SK-N-SH (cell line): Measurements from ENCODE around the gene P2RY8. TPM values are rescaled to one million over a fixed set of nuclear protein-coding genes. Genes with fewer than 3 reads are reported as not detected.

Experiments used
- CTCF ChIA-PET: fragments of 300-600, 350-600 bp; formaldehyde crosslinking; extraction: SDS; loops from one replicate; lab custom pipeline; 2021; lab: Yijun Ruan, JAX
- POLR2A ChIA-PET: fragments of 350-600 bp; sonication (Branson Sonifier 250); formaldehyde crosslinking; extraction: SDS; loops from one replicate; lab custom pipeline; 2020; ENCODE audit warnings: antibody characterized with exemption, inconsistent platforms; lab: Yijun Ruan, JAX
- DNase-seq: peaks from one replicate; pipeline ENCODE4 v3.0.0; 2012
- H2AFZ ChIP-seq: fragments of 200-600 bp; sonication (generic); 2 replicates; pipeline ENCODE4 v1.8.1; 2016; ENCODE audit warnings: antibody characterized with exemption, mild to moderate bottlenecking, low read depth
- H3F3A ChIP-seq: fragments of 200-600 bp; sonication (generic); replicated peaks from 2 replicates; pipeline ENCODE3; 2016; ENCODE audit warnings: antibody characterized with exemption, mild to moderate bottlenecking; ENCODE audit not compliant: insufficient read depth
- H3K27ac ChIP-seq, 2 experiments: fragments of 200-500 bp in 1 of 2; fragments of 200-600 bp in 1 of 2; sonication (Bioruptor generic) in 1 of 2; sonication (generic), shearing (Covaris generic) in 1 of 2; 2 replicates each; pipeline versions ENCODE4 v1.5.1 to v1.6.1; 2014 to 2016; ENCODE audit warnings: low read depth in 2 of 2, inconsistent platforms in 1 of 2, low read length in 1 of 2, mild to moderate bottlenecking in 1 of 2, mixed read lengths in 1 of 2
- H3K27me3 ChIP-seq: fragments of 200-600 bp; sonication (generic), shearing (Covaris generic); 2 replicates; pipeline ENCODE4 v1.6.1; 2016; ENCODE audit warnings: mixed run types; ENCODE audit not compliant: insufficient read depth
- H3K36me3 ChIP-seq, 2 experiments: fragments of 200-500 bp in 1 of 2; fragments of 200-600 bp in 1 of 2; sonication (Bioruptor generic) in 1 of 2; sonication (generic) in 1 of 2; replicated peaks in 1 of 2; 2 replicates each; pipeline versions ENCODE3 to v1.5.1; 2014 to 2016; ENCODE audit warnings: low read length in 1 of 2, mild to moderate bottlenecking in 1 of 2; ENCODE audit not compliant: insufficient read depth in 2 of 2, control insufficient read depth in 1 of 2
- H3K4me1 ChIP-seq, 2 experiments: fragments of 200-500 bp in 1 of 2; fragments of 200-600 bp in 1 of 2; sonication (Bioruptor generic) in 1 of 2; sonication (generic), shearing (Covaris generic) in 1 of 2; 2 replicates each; pipeline versions ENCODE4 v1.5.1 to v1.6.1; 2014 to 2016; ENCODE audit warnings: low read depth in 1 of 2, low read length in 1 of 2, mixed run types in 1 of 2; ENCODE audit not compliant: insufficient read depth in 2 of 2, control insufficient read depth in 1 of 2
- H3K4me2 ChIP-seq: fragments of 200-600 bp; sonication (generic), shearing (Covaris generic); 2 replicates; pipeline ENCODE4 v1.6.1; 2017; ENCODE audit warnings: mixed run types
- H3K4me3 ChIP-seq, 2 experiments: fragments of 200-500 bp in 1 of 2; fragments of 200-600 bp in 1 of 2; sonication (Bioruptor generic) in 1 of 2; sonication (generic), shearing (Covaris generic) in 1 of 2; 2 replicates each; pipeline versions ENCODE4 v1.5.1 to v1.8.1; 2014 to 2016; ENCODE audit warnings: low read depth in 2 of 2, inconsistent platforms in 1 of 2, low read length in 1 of 2, mild to moderate bottlenecking in 1 of 2, mixed read lengths in 1 of 2, moderate library complexity in 1 of 2
- H3K79me2 ChIP-seq: fragments of 200-600 bp; sonication (generic); 2 replicates; pipeline ENCODE4 v1.8.1; 2017; ENCODE audit warnings: mild to moderate bottlenecking; ENCODE audit not compliant: insufficient read depth
- H3K9ac ChIP-seq: fragments of 200-600 bp; sonication (generic); 2 replicates; pipeline ENCODE4 v1.6.1; 2017; ENCODE audit warnings: mixed run types
- H3K9me2 ChIP-seq: fragments of 200-600 bp; sonication (generic); 2 replicates; pipeline ENCODE4 v1.6.1; 2017; ENCODE audit warnings: mixed run types
- H3K9me3 ChIP-seq: fragments of 200-600 bp; sonication (generic); 2 replicates; pipeline ENCODE4 v1.6.1; 2017; ENCODE audit warnings: mixed run types, mild to moderate bottlenecking, moderate library complexity
- H4K20me1 ChIP-seq: fragments of 200-600 bp; sonication (generic); 2 replicates; pipeline ENCODE4 v1.6.1; 2017; ENCODE audit warnings: mild to moderate bottlenecking, mixed run types; ENCODE audit not compliant: insufficient read depth
- CHD2 ChIP-seq: fragments of 150-350 bp; IDR thresholded peaks from 2 replicates; pipeline ENCODE4 v1.6.1; 2018; ENCODE audit warnings: low read length; ENCODE audit not compliant: partially characterized antibody
- CTCF ChIP-seq: fragments of 200-600 bp; sonication (generic); IDR thresholded peaks from 2 replicates; pipeline ENCODE4 v1.6.1; 2017; ENCODE audit warnings: antibody characterized with exemption, mild to moderate bottlenecking, moderate library complexity
- EP300 ChIP-seq, 2 experiments: IDR thresholded peaks; 2 replicates each; pipeline versions ENCODE4 v1.4.0 to v1.6.1; 2012; ENCODE audit warnings: borderline replicate concordance in 1 of 2, low read depth in 1 of 2, low read length in 1 of 2
- EZH2phosphoT487 ChIP-seq: fragments of 200-600 bp; sonication (generic); IDR thresholded peaks from 2 replicates; pipeline ENCODE4 v1.6.1; 2017; ENCODE audit warnings: low read depth, mixed run types, mild to moderate bottlenecking, antibody characterized with exemption, moderate library complexity, borderline replicate concordance
- FOXJ3 ChIP-seq: sonication (generic); formaldehyde crosslinking; IDR thresholded peaks from 2 replicates; pipeline ENCODE4 v1.5.1; 2020; ENCODE audit warnings: mild to moderate bottlenecking, missing genetic modification reagents
- FOXM1 ChIP-seq: IDR thresholded peaks from 2 replicates; pipeline ENCODE4 v1.4.0; 2012; ENCODE audit warnings: low read depth, mild to moderate bottlenecking
- GABPA ChIP-seq: IDR thresholded peaks from 2 replicates; pipeline ENCODE4 v1.4.0; 2012; ENCODE audit warnings: low read depth, mild to moderate bottlenecking
- JUND ChIP-seq: IDR thresholded peaks from 2 replicates; pipeline ENCODE4 v1.4.0; 2012
- MEF2A ChIP-seq: IDR thresholded peaks from 2 replicates; pipeline ENCODE4 v1.4.0; 2012; ENCODE audit warnings: low read depth, borderline replicate concordance
- MXI1 ChIP-seq: IDR thresholded peaks from 2 replicates; pipeline ENCODE4 v1.6.1; 2012; ENCODE audit warnings: mild to moderate bottlenecking, low read depth, low read length, improper control_type of control experiment
- NRF1 ChIP-seq: IDR thresholded peaks from 2 replicates; pipeline ENCODE4 v1.6.1; 2012; ENCODE audit warnings: low read depth, mild to moderate bottlenecking, low read length
- REST ChIP-seq: IDR thresholded peaks from 2 replicates; pipeline ENCODE4 v1.6.1; 2012; ENCODE audit warnings: mild to moderate bottlenecking, low read depth, low read length, moderate library complexity
- RXRA ChIP-seq: IDR thresholded peaks from 2 replicates; pipeline ENCODE4 v1.4.0; 2012; ENCODE audit warnings: low read depth, mild to moderate bottlenecking, borderline replicate concordance
- SIN3A ChIP-seq: IDR thresholded peaks from 2 replicates; pipeline ENCODE4 v1.6.1; 2012; ENCODE audit warnings: low read depth, mild to moderate bottlenecking, low read length, moderate library complexity, borderline replicate concordance
- TAF1 ChIP-seq: IDR thresholded peaks from 2 replicates; pipeline ENCODE4 v1.6.1; 2012; ENCODE audit warnings: low read depth, mild to moderate bottlenecking, low read length, moderate library complexity, borderline replicate concordance
- TCF12 ChIP-seq: IDR thresholded peaks from 2 replicates; pipeline ENCODE4 v1.4.0; 2012
- TEAD4 ChIP-seq: IDR thresholded peaks from 2 replicates; pipeline ENCODE4 v1.4.0; 2012; ENCODE audit warnings: mild to moderate bottlenecking, borderline replicate concordance; ENCODE audit not compliant: insufficient read depth
- WGBS: methylation state at CpG from one replicate; pipeline ENCODE4 v1.1.6; 2017; ENCODE audit warnings: low lambda C conversion rate; 5-methylcytosine and 5-hydroxymethylcytosine counted together
- polyA plus RNA-seq, 3 experiments: library from polyadenylated mRNA; depleted of rRNA; stranded (reverse); fragments of >200 nt; gene quantifications; 2 replicates each; pipeline ENCODE4 v1.2.3, GENCODE V29; 2012
- TF ChIP-seq, protein P1 (sequence below): IDR thresholded peaks from 2 replicates; pipeline ENCODE4 v1.4.0; 2012; ENCODE audit warnings: low read depth, borderline replicate concordance
- TF ChIP-seq, protein P2 (sequence below): fragments of 150-350 bp; IDR thresholded peaks from 2 replicates; pipeline ENCODE4 v1.6.1; 2017; ENCODE audit warnings: antibody characterized with exemption, low read length, low read depth, borderline replicate concordance
- TF ChIP-seq, protein P3 (sequence below): fragments of 150-350 bp; IDR thresholded peaks from 2 replicates; pipeline ENCODE4 v1.6.1; 2016; ENCODE audit warnings: mild to moderate bottlenecking, low read depth, low read length

The P2RY8 gene
- polyA plus RNA-seq, 1 of the 3 experiments (the other 2 are of a cell fraction): 0.08 TPM

DNA sequence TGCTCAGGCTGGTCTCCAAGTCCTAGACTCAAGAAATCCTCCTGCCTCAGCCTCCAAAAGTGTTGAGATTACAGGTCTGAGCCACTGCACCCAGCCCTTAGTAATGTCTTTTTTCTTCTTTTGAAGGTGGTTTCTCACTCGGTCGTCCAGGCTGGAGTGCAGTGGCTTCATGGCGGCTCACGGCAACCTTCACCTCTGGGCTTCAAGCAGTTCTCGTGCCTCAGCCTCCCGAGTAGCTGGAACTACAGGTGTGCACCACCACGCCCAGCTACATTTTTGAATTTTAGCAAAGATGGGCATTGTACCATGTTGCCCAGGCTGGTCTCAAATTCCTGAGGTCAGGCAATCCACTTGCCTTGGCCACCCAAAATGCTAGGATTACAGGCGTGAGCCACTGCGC, 52.0 kb downstream of the P2RY8 start:
- TF ChIP-seq MEF2A (no peak), RXRA (no peak), CHD2 (no peak), EP300 (IDR thresholded peaks at IDR 0.05; ENCODE audit: borderline replicate concordance in 1 of 2, low read depth in 1 of 2, low read length in 1 of 2) (no peak), CTCF (no peak), JUND (no peak), EZH2phosphoT487 (no peak), REST (no peak), MXI1 (no peak), FOXM1 (no peak), SIN3A (no peak), TEAD4 (no peak), GABPA (no peak), TCF12 (no peak), NRF1 (no peak), FOXJ3 (no peak), TAF1 (no peak)
- TF ChIP-seq, protein P1, sequence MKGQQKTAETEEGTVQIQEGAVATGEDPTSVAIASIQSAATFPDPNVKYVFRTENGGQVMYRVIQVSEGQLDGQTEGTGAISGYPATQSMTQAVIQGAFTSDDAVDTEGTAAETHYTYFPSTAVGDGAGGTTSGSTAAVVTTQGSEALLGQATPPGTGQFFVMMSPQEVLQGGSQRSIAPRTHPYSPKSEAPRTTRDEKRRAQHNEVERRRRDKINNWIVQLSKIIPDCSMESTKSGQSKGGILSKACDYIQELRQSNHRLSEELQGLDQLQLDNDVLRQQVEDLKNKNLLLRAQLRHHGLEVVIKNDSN: no peak
- TF ChIP-seq, protein P2, sequence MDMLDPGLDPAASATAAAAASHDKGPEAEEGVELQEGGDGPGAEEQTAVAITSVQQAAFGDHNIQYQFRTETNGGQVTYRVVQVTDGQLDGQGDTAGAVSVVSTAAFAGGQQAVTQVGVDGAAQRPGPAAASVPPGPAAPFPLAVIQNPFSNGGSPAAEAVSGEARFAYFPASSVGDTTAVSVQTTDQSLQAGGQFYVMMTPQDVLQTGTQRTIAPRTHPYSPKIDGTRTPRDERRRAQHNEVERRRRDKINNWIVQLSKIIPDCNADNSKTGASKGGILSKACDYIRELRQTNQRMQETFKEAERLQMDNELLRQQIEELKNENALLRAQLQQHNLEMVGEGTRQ: no peak
- TF ChIP-seq, protein P3, sequence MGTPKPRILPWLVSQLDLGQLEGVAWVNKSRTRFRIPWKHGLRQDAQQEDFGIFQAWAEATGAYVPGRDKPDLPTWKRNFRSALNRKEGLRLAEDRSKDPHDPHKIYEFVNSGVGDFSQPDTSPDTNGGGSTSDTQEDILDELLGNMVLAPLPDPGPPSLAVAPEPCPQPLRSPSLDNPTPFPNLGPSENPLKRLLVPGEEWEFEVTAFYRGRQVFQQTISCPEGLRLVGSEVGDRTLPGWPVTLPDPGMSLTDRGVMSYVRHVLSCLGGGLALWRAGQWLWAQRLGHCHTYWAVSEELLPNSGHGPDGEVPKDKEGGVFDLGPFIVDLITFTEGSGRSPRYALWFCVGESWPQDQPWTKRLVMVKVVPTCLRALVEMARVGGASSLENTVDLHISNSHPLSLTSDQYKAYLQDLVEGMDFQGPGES: no peak
- Histone ChIP-seq H3K4me1 (no peaks in the 10 kb centered on the region), H3K79me2 (no peaks in the 10 kb centered on the region), H2AFZ (no peak overlapping the region), H3K9me3 (no peaks in the 10 kb centered on the region), H4K20me1 (no peaks in the 10 kb centered on the region), H3F3A (peaks cover 5% of the 10 kb centered on the region), H3K4me3 (no peak overlapping the region), H3K9me2 (no peaks in the 10 kb centered on the region), H3K4me2 (no peak overlapping the region), H3K27ac (no peak overlapping the region), H3K9ac (no peak overlapping the region), H3K36me3 (no peaks in the 10 kb centered on the region), H3K27me3 (peaks cover 12% of the 10 kb centered on the region; the same call in 1 of the 2 replicates)
- DNase-seq: no peak
- WGBS: 39% methylated on average over 9 of the region's 9 CpGs
- ChIA-PET POLR2A (no interaction called here), CTCF (no interaction called here)
